D721Med (cell line): ENCODE measurements around the gene AUTS2.

Experiments
- DNase-seq: peaks from one replicate; pipeline ENCODE4 v3.0.0; 2011; ENCODE audit warnings: low spot score; ENCODE audit not compliant: insufficient read length
- FAIRE-seq: peaks from 2 replicates; lab custom pipeline; 2011; peaks lifted over from hg19 to GRCh38; lab: Jason Lieb, UNC
- TF ChIP-seq, protein P1 (sequence below): IDR thresholded peaks from 2 replicates; pipeline ENCODE4 v1.5.1; 2012; ENCODE audit warnings: mild to moderate bottlenecking, control low read depth; ENCODE audit not compliant: insufficient read depth; ENCODE audit errors: missing control alignments

AUTS2 gene

GRCh38 chr7:69799048-69799697, 200.9 kb downstream of the AUTS2 start:
- TF ChIP-seq, protein P1, sequence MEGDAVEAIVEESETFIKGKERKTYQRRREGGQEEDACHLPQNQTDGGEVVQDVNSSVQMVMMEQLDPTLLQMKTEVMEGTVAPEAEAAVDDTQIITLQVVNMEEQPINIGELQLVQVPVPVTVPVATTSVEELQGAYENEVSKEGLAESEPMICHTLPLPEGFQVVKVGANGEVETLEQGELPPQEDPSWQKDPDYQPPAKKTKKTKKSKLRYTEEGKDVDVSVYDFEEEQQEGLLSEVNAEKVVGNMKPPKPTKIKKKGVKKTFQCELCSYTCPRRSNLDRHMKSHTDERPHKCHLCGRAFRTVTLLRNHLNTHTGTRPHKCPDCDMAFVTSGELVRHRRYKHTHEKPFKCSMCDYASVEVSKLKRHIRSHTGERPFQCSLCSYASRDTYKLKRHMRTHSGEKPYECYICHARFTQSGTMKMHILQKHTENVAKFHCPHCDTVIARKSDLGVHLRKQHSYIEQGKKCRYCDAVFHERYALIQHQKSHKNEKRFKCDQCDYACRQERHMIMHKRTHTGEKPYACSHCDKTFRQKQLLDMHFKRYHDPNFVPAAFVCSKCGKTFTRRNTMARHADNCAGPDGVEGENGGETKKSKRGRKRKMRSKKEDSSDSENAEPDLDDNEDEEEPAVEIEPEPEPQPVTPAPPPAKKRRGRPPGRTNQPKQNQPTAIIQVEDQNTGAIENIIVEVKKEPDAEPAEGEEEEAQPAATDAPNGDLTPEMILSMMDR: no peak
- no peak for DNase-seq
- no peak for FAIRE-seq

DNA sequence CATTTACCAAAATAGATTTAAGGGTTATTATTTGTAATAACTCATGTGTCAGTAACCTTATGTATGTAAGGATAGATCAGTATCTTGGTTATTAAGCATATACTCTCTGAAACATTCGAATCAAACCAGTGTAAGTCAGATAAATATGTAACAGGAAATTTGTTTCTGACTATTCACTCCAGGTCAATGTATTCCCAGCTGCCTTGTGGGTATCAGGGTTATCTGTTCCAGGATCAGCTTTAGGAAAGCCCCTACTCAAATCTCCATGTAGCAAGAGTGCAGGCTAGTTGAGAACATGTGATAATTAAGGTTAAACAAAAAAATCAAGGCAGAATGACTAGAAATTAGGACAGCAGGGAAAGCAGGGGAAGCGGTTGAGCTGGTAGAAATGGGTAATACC, 201.7 kb downstream of the AUTS2 start:
- DNase-seq (no peak), FAIRE-seq (no peak)
- TF ChIP-seq, protein P1: no peak

DNA sequence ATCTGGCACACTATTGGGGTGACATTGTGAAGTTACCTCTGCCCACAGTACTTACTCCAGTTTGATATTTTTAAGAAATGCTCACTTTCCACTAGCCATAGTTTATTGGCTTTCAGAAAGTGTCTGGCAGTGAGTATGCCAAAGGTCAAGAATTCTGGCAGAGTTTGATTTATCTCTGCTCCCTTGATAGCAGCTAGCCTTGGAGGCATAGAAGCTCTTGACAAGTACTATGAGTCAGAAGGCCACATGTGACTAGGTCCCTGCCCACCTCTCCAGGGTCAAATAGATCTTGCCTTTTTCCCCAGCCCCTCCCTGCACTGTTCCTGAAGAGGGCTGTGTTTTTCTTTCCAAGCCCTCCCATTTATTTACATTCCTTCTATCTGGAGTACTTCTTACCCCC, 202.2 kb downstream of the AUTS2 start:
- DNase-seq: no peak
- FAIRE-seq: no peak
- TF ChIP-seq, protein P1: no peak

DNA sequence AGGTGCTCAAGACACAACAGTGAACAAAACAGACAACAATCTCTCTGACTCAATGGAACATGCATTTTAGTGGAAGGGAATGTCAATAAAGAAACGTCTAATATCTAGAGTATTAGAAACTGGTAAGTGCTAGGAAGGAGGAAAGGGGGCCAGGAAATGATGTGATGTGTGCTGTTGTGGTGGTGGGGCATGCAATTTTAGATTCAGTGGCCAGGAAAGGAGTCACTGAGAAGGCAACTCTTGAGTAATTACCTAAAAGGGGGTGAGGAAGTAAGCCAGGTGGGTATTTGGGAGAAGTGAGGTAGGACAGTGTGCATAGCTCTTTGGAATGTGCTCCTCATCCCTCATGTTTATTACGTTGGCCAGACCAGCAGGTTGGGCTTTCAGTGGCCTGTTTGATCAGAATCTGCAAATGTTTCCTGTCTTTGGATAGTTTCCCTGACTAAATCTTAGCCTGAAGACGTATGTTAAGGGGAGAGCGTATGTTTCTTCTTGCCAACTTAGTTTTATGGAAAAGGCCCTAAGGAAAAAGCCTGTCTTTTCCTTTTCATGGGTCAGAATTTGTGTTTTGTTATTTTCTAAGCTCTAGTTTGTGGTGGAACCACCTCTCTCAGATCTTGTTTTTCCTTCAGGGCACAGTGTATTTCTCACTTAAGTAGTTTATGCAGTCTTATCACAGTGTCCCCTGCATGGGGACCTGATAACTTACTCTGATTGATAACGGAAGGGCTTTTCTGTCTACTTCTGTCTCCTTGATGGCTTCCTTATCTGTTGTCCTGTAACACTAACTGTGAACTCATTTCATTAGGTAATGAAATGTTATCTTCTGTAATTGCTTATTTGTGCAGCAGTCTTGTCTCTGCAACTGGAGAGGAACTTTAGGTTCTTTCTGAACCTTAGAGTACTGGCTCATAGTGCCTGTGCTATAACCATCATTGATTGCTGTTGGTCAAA, 203.7 kb downstream of the AUTS2 start:
- TF ChIP-seq, protein P1: no peak
- FAIRE-seq: no peak
- DNase-seq: no peak

- FAIRE-seq (no peak), DNase-seq (no peak)
- TF ChIP-seq, protein P1: no peak
These were observed 205.6 kb downstream of the AUTS2 start for GRCh38 chr7:69803699-69804516.

- FAIRE-seq (no peak), DNase-seq (no peak)
- TF ChIP-seq, protein P1: no peak
These were observed 206.7 kb downstream of the AUTS2 start for GRCh38 chr7:69804962-69805361.
